Measurements from ENCODE around the gene TENM4. TPM values are rescaled to one million over a fixed set of nuclear protein-coding genes. Genes with fewer than 3 reads are reported as not detected.
"Not testable (repeated sequence)": the region's sequence is repeated elsewhere in the genome, so short reads cannot be mapped to it uniquely, and the experiment has no call there.

The TENM4 gene
- total RNA-seq, 1 experiment from 2014 or later: 9.9 TPM

GRCh38 chr11:78613378-78613813 lies 827.4 kb downstream of the TENM4 start:
- H3K27me3 Mint-ChIP-seq (ENCODE audit: insufficient read depth, unreplicated experiment): no peaks in the 10 kb centered on the region
- H3K36me3 Mint-ChIP-seq (ENCODE audit: insufficient read depth, unreplicated experiment): no peaks in the 10 kb centered on the region
- intact Hi-C loops (cut with micrococcal nuclease): no loop called here
- no peak overlapping the region for H3K27ac Mint-ChIP-seq (ENCODE audit: low read depth, unreplicated experiment)
- no peaks in the 10 kb centered on the region for H3K9me3 Mint-ChIP-seq (ENCODE audit: unreplicated experiment)
- TF ChIP-seq, protein P1, sequence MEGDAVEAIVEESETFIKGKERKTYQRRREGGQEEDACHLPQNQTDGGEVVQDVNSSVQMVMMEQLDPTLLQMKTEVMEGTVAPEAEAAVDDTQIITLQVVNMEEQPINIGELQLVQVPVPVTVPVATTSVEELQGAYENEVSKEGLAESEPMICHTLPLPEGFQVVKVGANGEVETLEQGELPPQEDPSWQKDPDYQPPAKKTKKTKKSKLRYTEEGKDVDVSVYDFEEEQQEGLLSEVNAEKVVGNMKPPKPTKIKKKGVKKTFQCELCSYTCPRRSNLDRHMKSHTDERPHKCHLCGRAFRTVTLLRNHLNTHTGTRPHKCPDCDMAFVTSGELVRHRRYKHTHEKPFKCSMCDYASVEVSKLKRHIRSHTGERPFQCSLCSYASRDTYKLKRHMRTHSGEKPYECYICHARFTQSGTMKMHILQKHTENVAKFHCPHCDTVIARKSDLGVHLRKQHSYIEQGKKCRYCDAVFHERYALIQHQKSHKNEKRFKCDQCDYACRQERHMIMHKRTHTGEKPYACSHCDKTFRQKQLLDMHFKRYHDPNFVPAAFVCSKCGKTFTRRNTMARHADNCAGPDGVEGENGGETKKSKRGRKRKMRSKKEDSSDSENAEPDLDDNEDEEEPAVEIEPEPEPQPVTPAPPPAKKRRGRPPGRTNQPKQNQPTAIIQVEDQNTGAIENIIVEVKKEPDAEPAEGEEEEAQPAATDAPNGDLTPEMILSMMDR (IDR thresholded peaks at IDR 0.05; ENCODE audit: unreplicated experiment): no peak
- no TSS peak for BruUV-seq (replicated peaks)
- no peaks in the 10 kb centered on the region for H3K4me1 Mint-ChIP-seq (ENCODE audit: insufficient read depth, unreplicated experiment)
- POLR2A ChIA-PET: no interaction called here
- no peak for DNase-seq (ENCODE audit: unreplicated experiment)
- CTCF ChIA-PET: no interaction called here
- no peak overlapping the region for H3K4me3 Mint-ChIP-seq (ENCODE audit: unreplicated experiment)

GRCh38 chr11:78612721-78613377 lies 828.0 kb downstream of the TENM4 start:
- Mint-ChIP-seq H3K36me3 (ENCODE audit: insufficient read depth, unreplicated experiment) (no peaks in the 10 kb centered on the region), H3K4me1 (ENCODE audit: insufficient read depth, unreplicated experiment) (no peaks in the 10 kb centered on the region), H3K4me3 (ENCODE audit: unreplicated experiment) (no peak overlapping the region), H3K9me3 (ENCODE audit: unreplicated experiment) (no peaks in the 10 kb centered on the region), H3K27ac (ENCODE audit: low read depth, unreplicated experiment) (no peak overlapping the region), H3K27me3 (ENCODE audit: insufficient read depth, unreplicated experiment) (no peaks in the 10 kb centered on the region)
- intact Hi-C loops (cut with micrococcal nuclease): no loop called here
- ChIA-PET CTCF (no interaction called here), POLR2A (no interaction called here)
- no peak for DNase-seq (ENCODE audit: unreplicated experiment)
- TF ChIP-seq, protein P1 (IDR thresholded peaks at IDR 0.05; ENCODE audit: unreplicated experiment): no peak
- BruUV-seq (replicated peaks): no TSS peak

DNA sequence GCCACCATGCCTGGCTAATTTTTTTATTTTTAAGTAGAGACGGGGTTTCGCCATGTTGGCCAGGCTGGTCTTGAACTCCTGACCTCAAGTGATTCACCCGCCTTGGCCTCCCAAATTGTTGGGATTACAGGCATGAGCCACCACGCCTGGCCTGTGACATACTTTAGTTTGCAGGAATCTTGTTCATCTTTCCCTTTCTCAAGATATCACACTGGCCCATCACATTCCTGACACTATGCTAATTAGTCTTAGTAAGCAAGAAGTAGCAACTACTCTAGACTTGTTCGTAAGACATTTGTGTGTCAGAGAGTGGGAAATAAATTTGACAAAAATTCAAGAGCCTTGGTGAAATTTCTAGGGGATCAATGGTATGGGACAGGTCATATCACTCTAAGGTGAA lies 831.5 kb downstream of the TENM4 start:
- H3K27me3 Mint-ChIP-seq (ENCODE audit: insufficient read depth, unreplicated experiment); BruUV-seq (replicated peaks); CTCF ChIA-PET; DNase-seq (ENCODE audit: unreplicated experiment); H3K4me1 Mint-ChIP-seq (ENCODE audit: insufficient read depth, unreplicated experiment); H3K36me3 Mint-ChIP-seq (ENCODE audit: insufficient read depth, unreplicated experiment); intact Hi-C loops (cut with micrococcal nuclease); H3K27ac Mint-ChIP-seq (ENCODE audit: low read depth, unreplicated experiment); H3K4me3 Mint-ChIP-seq (ENCODE audit: unreplicated experiment); H3K9me3 Mint-ChIP-seq (ENCODE audit: unreplicated experiment): not testable (repeated sequence)
- POLR2A ChIA-PET: interaction anchor here (0.6 to 1.0 kb wide), 2 partner anchors 11 to 352 kb away, joined by 3 read pairs; no protein-coding TSS in a partner anchor

- peaks cover 5% of the 10 kb centered on the region for H3K4me1 Mint-ChIP-seq (ENCODE audit: insufficient read depth, unreplicated experiment)
- ChIA-PET CTCF (interaction anchor here (0.9 kb wide), 1 partner anchor 22 kb away, joined by 5 read pairs; no protein-coding TSS in a partner anchor), POLR2A (no interaction called here)
- intact Hi-C loops (cut with micrococcal nuclease): no loop called here
- no TSS peak for BruUV-seq (replicated peaks)
- no peaks in the 10 kb centered on the region for H3K36me3 Mint-ChIP-seq (ENCODE audit: insufficient read depth, unreplicated experiment)
- no peaks in the 10 kb centered on the region for H3K9me3 Mint-ChIP-seq (ENCODE audit: unreplicated experiment)
- no peak overlapping the region for H3K4me3 Mint-ChIP-seq (ENCODE audit: unreplicated experiment)
- TF ChIP-seq, protein P1 (IDR thresholded peaks at IDR 0.05; ENCODE audit: unreplicated experiment): no peak
- no peak for DNase-seq (ENCODE audit: unreplicated experiment)
- H3K27me3 Mint-ChIP-seq (ENCODE audit: insufficient read depth, unreplicated experiment): no peaks in the 10 kb centered on the region
- H3K27ac Mint-ChIP-seq (ENCODE audit: low read depth, unreplicated experiment): no peak overlapping the region
Measured at GRCh38 chr11:78607696-78608095, 833.1 kb downstream of the TENM4 start.

Measured in MCF 10A (cell line).